GM23248 (cell line): ENCODE results near the gene SMIM38. TPM values are rescaled to one million over a fixed set of nuclear protein-coding genes. Genes with fewer than 3 reads are reported as not detected.

ENCODE experiments used
- DNase-seq: peaks from one replicate; pipeline ENCODE4 v3.0.0-alpha.2; 2015
- H2AFZ ChIP-seq: fragments of 200-600 bp; sonication (generic); 2 replicates; pipeline ENCODE4 v1.6.1; 2016; ENCODE audit warnings: antibody characterized with exemption
- H3F3A ChIP-seq: fragments of 200-600 bp; sonication (generic); 2 replicates; pipeline ENCODE4 v1.6.1; 2016; ENCODE audit warnings: mild to moderate bottlenecking, antibody characterized with exemption, mixed run types; ENCODE audit not compliant: insufficient read depth
- H3K27ac ChIP-seq: fragments of 200-600 bp; sonication (generic); 2 replicates; pipeline ENCODE4 v1.5.1; 2016; ENCODE audit warnings: mild to moderate bottlenecking
- H3K27me3 ChIP-seq: fragments of 200-600 bp; sonication (generic); replicated peaks from 2 replicates; pipeline ENCODE4 v1.6.1; 2016; ENCODE audit warnings: mild to moderate bottlenecking; ENCODE audit not compliant: insufficient read depth
- H3K36me3 ChIP-seq: fragments of 200-600 bp; sonication (generic); 2 replicates; pipeline ENCODE4 v1.6.1; 2016; ENCODE audit warnings: low read depth, mild to moderate bottlenecking
- H3K4me1 ChIP-seq: fragments of 200-600 bp; sonication (generic); 2 replicates; pipeline ENCODE4 v1.6.1; 2016; ENCODE audit warnings: mild to moderate bottlenecking; ENCODE audit not compliant: insufficient read depth
- H3K4me2 ChIP-seq: fragments of 200-600 bp; sonication (generic); one replicate; pipeline ENCODE4 v1.6.1; 2016; ENCODE audit warnings: mild to moderate bottlenecking; ENCODE audit not compliant: unreplicated experiment
- H3K4me3 ChIP-seq: fragments of 200-600 bp; sonication (generic); 2 replicates; pipeline ENCODE4 v1.5.1; 2016; ENCODE audit warnings: mild to moderate bottlenecking
- H3K79me2 ChIP-seq: fragments of 200-600 bp; sonication (generic); 2 replicates; pipeline ENCODE4 v1.6.1; 2016; ENCODE audit warnings: mild to moderate bottlenecking; ENCODE audit not compliant: insufficient read depth
- H3K9ac ChIP-seq: fragments of 200-600 bp; sonication (generic); 2 replicates; pipeline ENCODE4 v1.6.1; 2016; ENCODE audit warnings: mild to moderate bottlenecking
- H3K9me2 ChIP-seq: fragments of 200-600 bp; sonication (generic); 2 replicates; pipeline ENCODE4 v1.6.1; 2016; ENCODE audit warnings: mixed run types, mild to moderate bottlenecking, moderate library complexity; ENCODE audit not compliant: insufficient read depth
- H3K9me3 ChIP-seq: fragments of 200-600 bp; sonication (generic); one replicate; pipeline ENCODE4 v1.6.1; 2017; ENCODE audit warnings: low read depth
- H4K20me1 ChIP-seq: fragments of 200-600 bp; sonication (generic); 2 replicates; pipeline ENCODE4 v1.6.0; 2016; ENCODE audit not compliant: insufficient read depth
- EZH2 ChIP-seq: fragments of 200-600 bp; sonication (generic); IDR thresholded peaks from 2 replicates; pipeline ENCODE4 v1.6.1; 2018; ENCODE audit warnings: antibody characterized with exemption, mild to moderate bottlenecking; ENCODE audit not compliant: insufficient read depth, poor library complexity, severe bottlenecking
- EZH2phosphoT487 ChIP-seq: fragments of 200-600 bp; sonication (generic); IDR thresholded peaks from 2 replicates; pipeline ENCODE4 v1.6.1; 2018; ENCODE audit warnings: antibody characterized with exemption, moderate library complexity, mild to moderate bottlenecking, low read depth; ENCODE audit not compliant: insufficient read depth
- WGBS, 2 experiments: methylation state at CpG; one replicate each; pipeline ENCODE4 v1.1.6; 2015 to 2017; ENCODE audit warnings: low lambda C conversion rate in 2 of 2, low coverage in 1 of 2; ENCODE audit errors: missing lambda C conversion rate in 2 of 2; 5-methylcytosine and 5-hydroxymethylcytosine counted together
- in situ Hi-C: fragments of 300-500 bp; cut with MboI; formaldehyde crosslinking; loops from 2 replicates; pipeline ENCODE4 v1.15.0; 2020
- polyA plus RNA-seq: library from polyadenylated mRNA; unstranded; fragments of >200 nt; fragmentation: Nextera tagmentation; extraction: Ambion mirVana; gene quantifications from 2 replicates; pipeline ENCODE4 v1.2.1, GENCODE V29; 2016
- total RNA-seq: library from RNA; depleted of rRNA; stranded (reverse); fragments of >200 nt; shearing (Covaris generic); gene quantifications from 2 replicates; pipeline ENCODE4 v1.2.3, GENCODE V29; 2014

SMIM38 gene
- total and polyA plus RNA-seq, 2 experiments from 2014 or later: not detected

GRCh38 chr11:69113226-69113625, 42.5 kb upstream of the SMIM38 start:
- Histone ChIP-seq H3K9ac (no peak overlapping the region), H3K36me3 (no peaks in the 10 kb centered on the region), H3K9me3 (no peaks in the 10 kb centered on the region), H3K4me1 (no peaks in the 10 kb centered on the region), H3K27me3 (peaks cover 22% of the 10 kb centered on the region; the same call in 1 of the 2 replicates), H2AFZ (no peak overlapping the region), H4K20me1 (no peaks in the 10 kb centered on the region), H3K27ac (no peak overlapping the region), H3K4me2 (no peak overlapping the region), H3K9me2 (no peaks in the 10 kb centered on the region), H3F3A (no peaks in the 10 kb centered on the region), H3K79me2 (no peaks in the 10 kb centered on the region), H3K4me3 (no peak overlapping the region)
- 33 to 37% methylated on average over 9 to 10 of the region's 10 CpGs for WGBS, 2 experiments
- no peak for DNase-seq
- in situ Hi-C loops: no loop called here
- TF ChIP-seq EZH2phosphoT487 (no peak), EZH2 (no peak)

- Histone ChIP-seq H3K9me2 (no peaks in the 10 kb centered on the region), H4K20me1 (no peaks in the 10 kb centered on the region), H3K79me2 (no peaks in the 10 kb centered on the region), H3K27me3 (peaks cover 22% of the 10 kb centered on the region; the same call in 1 of the 2 replicates), H3F3A (no peaks in the 10 kb centered on the region), H2AFZ (no peak overlapping the region), H3K27ac (no peak overlapping the region), H3K9me3 (no peaks in the 10 kb centered on the region), H3K4me3 (no peak overlapping the region), H3K4me1 (no peaks in the 10 kb centered on the region), H3K9ac (no peak overlapping the region), H3K4me2 (no peak overlapping the region), H3K36me3 (no peaks in the 10 kb centered on the region)
- 51 to 53% methylated on average over 18 to 22 of the region's 22 CpGs for WGBS, 2 experiments
- in situ Hi-C loops: no loop called here
- DNase-seq: no peak
- no peak for TF ChIP-seq EZH2
- no peak for TF ChIP-seq EZH2phosphoT487
These were observed 41.9 kb upstream of the SMIM38 start for GRCh38 chr11:69113646-69114340.

GRCh38 chr11:69114362-69114761, 41.4 kb upstream of the SMIM38 start:
- H3K4me3 ChIP-seq: no peak overlapping the region
- no peak overlapping the region for H3K27ac ChIP-seq
- WGBS, 2 experiments: 85 to 87% methylated on average over 6 of the region's 6 CpGs
- no peak overlapping the region for H3K4me2 ChIP-seq
- no peak overlapping the region for H3K9ac ChIP-seq
- 0 out of 2 replicates have a peak, but pooled peaks cover 22% of the 10 kb centered on the region for H3K27me3 ChIP-seq
- no peaks in the 10 kb centered on the region for H3K4me1 ChIP-seq
- H3K79me2 ChIP-seq: no peaks in the 10 kb centered on the region
- no peaks in the 10 kb centered on the region for H3F3A ChIP-seq
- H3K9me2 ChIP-seq: no peaks in the 10 kb centered on the region
- no peak overlapping the region for H2AFZ ChIP-seq
- TF ChIP-seq EZH2 (no peak), EZH2phosphoT487 (no peak)
- DNase-seq: no peak
- no peaks in the 10 kb centered on the region for H4K20me1 ChIP-seq
- no peaks in the 10 kb centered on the region for H3K9me3 ChIP-seq
- in situ Hi-C loops: no loop called here
- no peaks in the 10 kb centered on the region for H3K36me3 ChIP-seq

GRCh38 chr11:69114811-69115523, 40.8 kb upstream of the SMIM38 start:
- no peaks in the 10 kb centered on the region for H3K36me3 ChIP-seq
- H3K79me2 ChIP-seq: no peaks in the 10 kb centered on the region
- H3K4me1 ChIP-seq: no peaks in the 10 kb centered on the region
- H3K4me3 ChIP-seq: no peak overlapping the region
- H3K9me3 ChIP-seq: no peaks in the 10 kb centered on the region
- H3K9ac ChIP-seq: no peak overlapping the region
- in situ Hi-C loops: no loop called here
- no peaks in the 10 kb centered on the region for H3F3A ChIP-seq
- TF ChIP-seq EZH2 (no peak), EZH2phosphoT487 (no peak)
- 0 out of 2 replicates have a peak, but pooled peaks cover 22% of the 10 kb centered on the region for H3K27me3 ChIP-seq
- no peaks in the 10 kb centered on the region for H4K20me1 ChIP-seq
- no peak overlapping the region for H3K27ac ChIP-seq
- DNase-seq: no peak
- H3K9me2 ChIP-seq: no peaks in the 10 kb centered on the region
- no peak overlapping the region for H3K4me2 ChIP-seq
- 58 to 62% methylated on average over 21 of the region's 21 CpGs for WGBS, 2 experiments
- H2AFZ ChIP-seq: no peak overlapping the region
